ENCODE data around the gene SPHK1. TPM values are rescaled to one million over a fixed set of nuclear protein-coding genes. Genes with fewer than 3 reads are reported as not detected.

Gene SPHK1
- polyA plus RNA-seq, 1 donor from 2014 or later = 2.7 TPM

DNA sequence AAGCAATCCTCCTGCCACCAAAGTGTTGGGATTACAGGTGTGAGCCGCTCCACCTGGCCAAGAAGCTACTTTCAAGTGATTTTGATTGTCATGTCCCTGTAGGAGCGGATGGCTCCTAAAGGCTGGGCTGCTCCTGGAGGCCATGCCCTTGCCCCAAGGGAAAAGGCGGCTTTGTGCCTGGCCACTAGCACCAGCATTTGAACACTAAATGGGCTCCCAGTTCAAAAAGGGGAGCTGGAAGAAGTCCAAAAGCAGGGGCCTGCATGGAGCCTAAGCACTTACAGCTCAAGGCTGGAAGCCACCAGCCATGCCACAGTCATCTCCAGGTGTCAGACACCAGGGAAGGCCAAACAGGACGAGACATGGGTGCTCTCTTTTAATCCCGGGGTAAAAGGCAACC lies 26.8 kb downstream of the SPHK1 start:
- no peak overlapping the region for H3K27ac ChIP-seq (ENCODE audit: low read length)
- H3K36me3 ChIP-seq (ENCODE audit: insufficient read depth, low read length) = no peaks in the 10 kb centered on the region
- H3K4me2 ChIP-seq (ENCODE audit: low read length) = no peak overlapping the region
- H3K9ac ChIP-seq (ENCODE audit: low read length) = no peak overlapping the region
- H3K27me3 ChIP-seq (ENCODE audit: insufficient read depth, low read depth, low read length) = no peaks in the 10 kb centered on the region
- no peak for TF ChIP-seq SMC3 (conservative IDR thresholded peaks at IDR 0.05; ENCODE audit: poor library complexity)
- no peak for TF ChIP-seq EZH2 (IDR thresholded peaks at IDR 0.05; ENCODE audit: borderline replicate concordance, insufficient read depth, low read length, poor library complexity, severe bottlenecking)
- TF ChIP-seq EP300 (conservative IDR thresholded peaks at IDR 0.05; ENCODE audit: poor library complexity, severe bottlenecking) = no peak
- no peak for TF ChIP-seq POLR2AphosphoS5 (IDR thresholded peaks at IDR 0.05)
- no peak for TF ChIP-seq MXI1 (conservative IDR thresholded peaks at IDR 0.05; ENCODE audit: poor library complexity, severe bottlenecking)
- TF ChIP-seq TAF1 (IDR thresholded peaks at IDR 0.05; ENCODE audit: low read depth) = no peak
- H3K4me3 ChIP-seq (ENCODE audit: low read length) = no peak overlapping the region
- H2AFZ ChIP-seq (ENCODE audit: low read depth, low read length) = no peak overlapping the region
- no peaks in the 10 kb centered on the region for H4K20me1 ChIP-seq (ENCODE audit: insufficient read depth)
- no peaks in the 10 kb centered on the region for H3K9me3 ChIP-seq (ENCODE audit: low read length)
- H3K9me2 ChIP-seq (ENCODE audit: insufficient read depth, low read length) = no peaks in the 10 kb centered on the region
- no peaks in the 10 kb centered on the region for H3F3A ChIP-seq (ENCODE audit: insufficient read depth, low read length, poor library complexity, severe bottlenecking)
- peaks cover 3% of the 10 kb centered on the region for H3K79me2 ChIP-seq (replicated peaks; ENCODE audit: insufficient read depth, low read length)

- H3K36me3 ChIP-seq (ENCODE audit: insufficient read depth, low read length) = no peaks in the 10 kb centered on the region
- no peak overlapping the region for H3K9ac ChIP-seq (ENCODE audit: low read length)
- H3K4me3 ChIP-seq (ENCODE audit: low read length) = no peak overlapping the region
- no peaks in the 10 kb centered on the region for H3K9me2 ChIP-seq (ENCODE audit: insufficient read depth, low read length)
- no peak overlapping the region for H3K4me2 ChIP-seq (ENCODE audit: low read length)
- no peak for TF ChIP-seq EP300 (conservative IDR thresholded peaks at IDR 0.05; ENCODE audit: poor library complexity, severe bottlenecking)
- no peak for TF ChIP-seq POLR2AphosphoS5 (IDR thresholded peaks at IDR 0.05)
- no peak for TF ChIP-seq CTCF (IDR thresholded peaks at IDR 0.05; ENCODE audit: poor library complexity, severe bottlenecking)
- no peak for TF ChIP-seq EZH2 (IDR thresholded peaks at IDR 0.05; ENCODE audit: borderline replicate concordance, insufficient read depth, low read length, poor library complexity, severe bottlenecking)
- TF ChIP-seq SMC3 (conservative IDR thresholded peaks at IDR 0.05; ENCODE audit: poor library complexity) = no peak
- TF ChIP-seq TAF1 (IDR thresholded peaks at IDR 0.05; ENCODE audit: low read depth) = no peak
- TF ChIP-seq RAD21 (conservative IDR thresholded peaks at IDR 0.05) = no peak
- TF ChIP-seq REST (IDR thresholded peaks at IDR 0.05; ENCODE audit: borderline replicate concordance) = no peak
- no peak for TF ChIP-seq MXI1 (conservative IDR thresholded peaks at IDR 0.05; ENCODE audit: poor library complexity, severe bottlenecking)
- no peaks in the 10 kb centered on the region for H3K27me3 ChIP-seq (ENCODE audit: insufficient read depth, low read depth, low read length)
- H3K79me2 ChIP-seq (replicated peaks; ENCODE audit: insufficient read depth, low read length) = no peaks in the 10 kb centered on the region
- no peak overlapping the region for H2AFZ ChIP-seq (ENCODE audit: low read depth, low read length)
- no peaks in the 10 kb centered on the region for H3F3A ChIP-seq (ENCODE audit: insufficient read depth, low read length, poor library complexity, severe bottlenecking)
- no peaks in the 10 kb centered on the region for H3K9me3 ChIP-seq (ENCODE audit: low read length)
- no peak overlapping the region for H3K27ac ChIP-seq (ENCODE audit: low read length)
- H4K20me1 ChIP-seq (ENCODE audit: insufficient read depth) = no peaks in the 10 kb centered on the region
These were observed 30.2 kb downstream of the SPHK1 start for GRCh38 chr17:76414334-76415295.

All from neural cell (in vitro differentiated cells).